ENCODE measurements around the gene DNAH1.

The DNAH1 gene

DNA sequence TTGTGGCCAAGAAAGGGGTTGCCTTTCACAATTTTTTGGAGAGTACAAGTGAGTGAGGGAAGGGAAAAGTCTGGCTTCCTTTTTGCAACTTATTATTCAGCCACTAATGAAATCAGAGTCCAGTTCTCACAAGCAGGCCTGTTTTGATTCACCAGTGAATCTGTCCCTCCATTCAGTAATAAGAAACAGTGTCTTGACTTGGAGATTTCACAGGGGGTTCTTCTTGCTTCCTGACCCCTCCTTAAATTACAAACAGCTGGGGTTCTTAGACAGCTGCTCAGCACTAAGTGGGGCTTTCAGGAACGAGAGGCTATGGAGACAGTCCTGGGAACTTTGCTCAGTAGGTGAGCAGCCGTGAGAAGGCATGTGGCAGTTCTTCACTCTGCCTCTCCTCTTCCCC lies 104.3 kb downstream of the DNAH1 start:
- FAIRE-seq (no peak), DNase-seq (ENCODE audit: insufficient read length, low spot score) (no peak)
- no peak for TF ChIP-seq PAX5 (IDR thresholded peaks at IDR 0.05; ENCODE audit: insufficient read depth, low read length, severe bottlenecking)

- DNase-seq (ENCODE audit: insufficient read length, low spot score) (no peak), FAIRE-seq (no peak)
- TF ChIP-seq SPI1 (IDR thresholded peaks at IDR 0.05; ENCODE audit: low read depth, low read length), result no peak
- no peak for TF ChIP-seq POU2F2 (IDR thresholded peaks at IDR 0.05; ENCODE audit: low read depth, low read length)
- TF ChIP-seq POLR2AphosphoS5 (IDR thresholded peaks at IDR 0.05; ENCODE audit: low read depth, low read length), result no peak
- no peak for TF ChIP-seq PAX5 (IDR thresholded peaks at IDR 0.05; ENCODE audit: insufficient read depth, low read length, severe bottlenecking)
- no peak for TF ChIP-seq TAF1 (IDR thresholded peaks at IDR 0.05; ENCODE audit: low read depth, low read length)
- no peak for TF ChIP-seq POLR2A (IDR thresholded peaks at IDR 0.05; ENCODE audit: low read depth, low read length)
Measured at GRCh38 chr3:52422669-52423068, 106.5 kb downstream of the DNAH1 start.

DNA sequence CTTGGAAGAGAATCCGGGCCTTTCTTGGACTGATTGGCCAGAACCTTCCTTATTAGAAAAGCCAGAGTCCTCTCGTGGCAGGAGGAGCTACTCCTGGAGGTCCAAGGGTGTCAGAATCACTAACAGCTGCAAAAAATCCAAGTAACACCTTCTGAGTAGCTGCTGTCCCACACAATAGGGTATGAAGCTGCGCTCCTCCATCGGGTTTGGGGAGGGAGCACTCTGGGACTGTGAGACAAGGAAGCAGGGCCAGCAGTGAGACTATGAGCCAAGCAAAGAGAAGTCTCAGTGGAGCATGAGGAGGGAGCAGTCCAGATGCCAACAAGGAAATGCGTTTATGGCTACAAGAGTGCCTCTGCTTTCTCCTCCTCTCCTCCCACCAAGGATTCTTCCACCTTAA lies 107.1 kb downstream of the DNAH1 start:
- TF ChIP-seq SPI1 (IDR thresholded peaks at IDR 0.05; ENCODE audit: low read depth, low read length) (no peak), POLR2AphosphoS5 (IDR thresholded peaks at IDR 0.05; ENCODE audit: low read depth, low read length) (no peak), PAX5 (IDR thresholded peaks at IDR 0.05; ENCODE audit: insufficient read depth, low read length, severe bottlenecking) (no peak), TAF1 (IDR thresholded peaks at IDR 0.05; ENCODE audit: low read depth, low read length) (no peak), POU2F2 (IDR thresholded peaks at IDR 0.05; ENCODE audit: low read depth, low read length) (no peak), POLR2A (IDR thresholded peaks at IDR 0.05; ENCODE audit: low read depth, low read length) (no peak)
- no peak for DNase-seq (ENCODE audit: insufficient read length, low spot score)
- no peak for FAIRE-seq

DNA sequence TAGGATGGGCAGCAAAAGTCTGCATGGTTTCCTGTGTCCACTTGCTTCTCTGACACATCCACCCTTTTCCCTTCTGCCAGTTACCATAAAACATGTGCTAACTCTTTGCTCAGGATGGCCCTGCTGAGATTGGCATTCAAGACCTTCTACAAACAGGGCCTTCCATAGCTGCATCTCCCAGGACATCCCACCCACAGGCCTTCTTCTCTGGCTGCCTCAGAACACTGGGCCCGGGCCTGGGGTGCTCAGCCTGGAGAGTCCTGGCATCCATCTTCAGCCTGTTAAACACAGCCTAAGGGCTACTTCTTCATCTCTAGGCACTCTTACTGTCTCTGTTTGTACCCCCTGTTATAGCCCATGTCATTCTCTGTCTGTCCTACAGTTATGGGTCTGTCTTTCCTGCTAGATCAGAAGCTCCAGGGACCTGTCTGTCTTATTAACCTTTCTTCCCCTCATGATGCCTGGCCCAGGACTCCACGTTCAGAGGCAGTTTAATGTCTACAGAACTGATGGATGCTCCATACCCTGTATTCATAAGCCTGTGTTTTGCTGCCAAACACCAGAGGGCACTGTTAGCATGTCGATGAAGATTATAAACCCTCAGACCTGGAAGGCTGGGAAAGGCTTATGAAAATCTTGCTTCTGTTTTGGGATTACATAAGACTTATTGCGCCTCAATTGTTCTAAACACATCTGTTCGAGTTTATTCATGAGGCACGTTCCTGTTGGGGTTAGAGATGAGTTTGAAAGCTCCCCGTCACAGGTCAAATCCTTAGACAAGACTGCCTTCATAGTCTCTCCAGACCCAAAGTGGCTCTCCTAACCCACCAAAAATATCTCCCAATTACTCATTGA lies 112.3 kb downstream of the DNAH1 start:
- TF ChIP-seq POLR2AphosphoS5 (IDR thresholded peaks at IDR 0.05; ENCODE audit: low read depth, low read length), result no peak
- TF ChIP-seq POU2F2 (IDR thresholded peaks at IDR 0.05; ENCODE audit: low read depth, low read length), result no peak
- no peak for TF ChIP-seq PAX5 (IDR thresholded peaks at IDR 0.05; ENCODE audit: insufficient read depth, low read length, severe bottlenecking)
- no peak for TF ChIP-seq SPI1 (IDR thresholded peaks at IDR 0.05; ENCODE audit: low read depth, low read length)
- TF ChIP-seq POLR2A (IDR thresholded peaks at IDR 0.05; ENCODE audit: low read depth, low read length), result no peak
- TF ChIP-seq TAF1 (IDR thresholded peaks at IDR 0.05; ENCODE audit: low read depth, low read length), result no peak
- FAIRE-seq (peak; percentile 96), DNase-seq (ENCODE audit: insufficient read length, low spot score) (no peak)

GRCh38 chr3:52429031-52429430 lies 112.9 kb downstream of the DNAH1 start:
- no peak for TF ChIP-seq POLR2AphosphoS5 (IDR thresholded peaks at IDR 0.05; ENCODE audit: low read depth, low read length)
- no peak for TF ChIP-seq TAF1 (IDR thresholded peaks at IDR 0.05; ENCODE audit: low read depth, low read length)
- TF ChIP-seq POLR2A (IDR thresholded peaks at IDR 0.05; ENCODE audit: low read depth, low read length), result no peak
- no peak for TF ChIP-seq POU2F2 (IDR thresholded peaks at IDR 0.05; ENCODE audit: low read depth, low read length)
- TF ChIP-seq SPI1 (IDR thresholded peaks at IDR 0.05; ENCODE audit: low read depth, low read length), result no peak
- TF ChIP-seq PAX5 (IDR thresholded peaks at IDR 0.05; ENCODE audit: insufficient read depth, low read length, severe bottlenecking), result no peak
- FAIRE-seq (no peak), DNase-seq (ENCODE audit: insufficient read length, low spot score) (no peak)

DNA sequence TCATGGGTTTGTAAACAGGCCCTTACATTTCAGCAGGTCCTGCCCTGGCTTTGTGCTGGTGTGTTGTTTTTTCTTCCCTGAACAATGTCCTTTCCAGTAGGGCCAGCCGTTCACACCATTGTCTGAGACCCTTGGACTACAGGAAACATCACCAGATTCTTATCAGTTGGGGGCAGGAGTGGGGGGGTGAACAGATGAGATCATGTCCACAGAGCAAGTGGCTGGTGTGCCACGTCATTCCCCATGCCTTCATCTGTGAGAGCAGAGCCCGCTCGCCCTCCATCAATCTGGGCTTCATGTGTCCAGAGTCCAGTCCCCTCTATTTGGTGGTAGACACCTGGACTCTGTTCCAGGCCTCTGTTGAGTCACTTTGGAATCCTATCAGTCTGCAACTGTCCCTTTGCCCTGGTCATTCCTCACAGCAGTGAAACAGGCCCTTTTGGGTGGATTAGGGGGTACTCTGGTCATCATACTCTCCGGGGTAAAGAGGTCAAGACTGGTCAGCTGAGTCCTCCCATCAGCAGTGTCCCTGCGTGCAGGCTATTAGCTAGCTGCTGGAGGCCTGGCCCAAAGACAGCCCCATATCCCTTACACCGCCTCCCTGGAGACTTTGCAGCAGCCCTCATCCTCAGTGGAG lies 113.8 kb downstream of the DNAH1 start:
- no peak for FAIRE-seq
- DNase-seq (ENCODE audit: insufficient read length, low spot score), result no peak

DNA sequence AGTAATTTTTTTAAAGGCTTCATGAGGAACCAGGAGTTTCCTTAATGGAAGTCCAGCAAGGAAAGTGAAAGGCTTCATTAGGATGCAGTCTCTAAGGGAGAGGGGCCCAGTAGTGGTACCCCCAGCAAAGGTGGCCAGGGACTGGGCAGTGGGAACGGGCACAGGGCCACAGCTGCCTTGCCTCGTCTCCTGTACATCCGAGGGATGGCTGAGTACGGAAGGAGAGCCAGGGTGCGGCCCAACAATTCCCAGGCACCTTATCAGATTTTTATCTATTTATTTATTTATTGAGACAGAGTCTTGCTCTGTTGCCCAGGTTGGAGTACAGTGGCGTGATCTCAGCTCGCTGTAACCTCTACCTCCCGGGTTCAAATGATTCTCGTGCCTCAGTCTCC lies 114.3 kb downstream of the DNAH1 start:
- DNase-seq (ENCODE audit: insufficient read length, low spot score) (no peak), FAIRE-seq (no peak)
- TF ChIP-seq POU2F2 (IDR thresholded peaks at IDR 0.05; ENCODE audit: low read depth, low read length) (no peak), POLR2AphosphoS5 (IDR thresholded peaks at IDR 0.05; ENCODE audit: low read depth, low read length) (no peak), PAX5 (IDR thresholded peaks at IDR 0.05; ENCODE audit: insufficient read depth, low read length, severe bottlenecking) (no peak), TAF1 (IDR thresholded peaks at IDR 0.05; ENCODE audit: low read depth, low read length) (no peak), SPI1 (IDR thresholded peaks at IDR 0.05; ENCODE audit: low read depth, low read length) (no peak), POLR2A (IDR thresholded peaks at IDR 0.05; ENCODE audit: low read depth, low read length) (no peak)

More for the DNA sequence above, 113.8 kb downstream of the DNAH1 start:
- TF ChIP-seq SPI1 (IDR thresholded peaks at IDR 0.05; ENCODE audit: low read depth, low read length), result no peak
- TF ChIP-seq TAF1 (IDR thresholded peaks at IDR 0.05; ENCODE audit: low read depth, low read length), result no peak
- TF ChIP-seq POLR2AphosphoS5 (IDR thresholded peaks at IDR 0.05; ENCODE audit: low read depth, low read length), result no peak
- TF ChIP-seq POLR2A (IDR thresholded peaks at IDR 0.05; ENCODE audit: low read depth, low read length), result no peak
- TF ChIP-seq PAX5 (IDR thresholded peaks at IDR 0.05; ENCODE audit: insufficient read depth, low read length, severe bottlenecking), result no peak

DNA sequence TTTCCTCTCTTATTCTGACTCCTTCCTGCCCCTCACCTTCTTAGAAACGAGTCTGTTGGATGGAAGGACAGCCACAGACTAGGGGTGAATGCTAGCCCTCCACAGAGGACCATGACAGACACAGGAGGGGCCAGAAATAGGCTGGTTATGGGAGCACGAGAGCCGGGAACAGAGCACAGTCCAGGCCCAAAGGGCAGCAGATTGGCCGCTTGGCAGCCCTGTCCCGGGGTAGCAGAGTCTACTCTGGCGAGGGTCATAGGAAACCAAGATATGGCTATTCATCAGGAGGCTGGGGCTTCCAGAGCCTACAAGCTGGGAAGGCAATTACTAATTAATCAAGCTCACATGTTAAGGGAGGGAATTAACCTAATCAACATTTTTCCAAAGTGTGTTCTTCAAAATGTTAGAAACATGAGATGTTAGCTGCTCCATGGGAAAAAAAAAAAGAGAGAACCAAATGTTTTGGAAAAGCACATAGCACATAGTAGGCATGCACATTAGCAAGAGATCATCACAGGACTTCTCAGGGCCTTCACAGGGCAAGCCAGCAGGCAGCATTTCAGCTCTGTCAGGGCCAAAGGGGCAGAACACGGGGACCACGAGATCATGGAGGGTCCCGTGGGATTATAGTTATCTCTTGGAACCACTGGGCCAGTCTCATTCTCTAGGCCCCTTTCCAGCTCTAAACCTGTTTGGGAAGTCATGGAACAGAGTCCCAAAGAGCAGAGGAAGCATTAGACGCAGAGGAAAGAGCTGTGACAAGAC lies 115.5 kb downstream of the DNAH1 start:
- TF ChIP-seq POLR2AphosphoS5 (IDR thresholded peaks at IDR 0.05; ENCODE audit: low read depth, low read length), result no peak
- TF ChIP-seq PAX5 (IDR thresholded peaks at IDR 0.05; ENCODE audit: insufficient read depth, low read length, severe bottlenecking), result no peak
- no peak for TF ChIP-seq SPI1 (IDR thresholded peaks at IDR 0.05; ENCODE audit: low read depth, low read length)
- no peak for TF ChIP-seq POU2F2 (IDR thresholded peaks at IDR 0.05; ENCODE audit: low read depth, low read length)
- no peak for TF ChIP-seq POLR2A (IDR thresholded peaks at IDR 0.05; ENCODE audit: low read depth, low read length)
- no peak for TF ChIP-seq TAF1 (IDR thresholded peaks at IDR 0.05; ENCODE audit: low read depth, low read length)
- DNase-seq (ENCODE audit: insufficient read length, low spot score) (no peak), FAIRE-seq (no peak)

- DNase-seq (ENCODE audit: insufficient read length, low spot score) (no peak), FAIRE-seq (no peak)
- TF ChIP-seq POLR2A (IDR thresholded peaks at IDR 0.05; ENCODE audit: low read depth, low read length) (no peak), POLR2AphosphoS5 (IDR thresholded peaks at IDR 0.05; ENCODE audit: low read depth, low read length) (no peak), TAF1 (IDR thresholded peaks at IDR 0.05; ENCODE audit: low read depth, low read length) (no peak), PAX5 (IDR thresholded peaks at IDR 0.05; ENCODE audit: insufficient read depth, low read length, severe bottlenecking) (no peak), SPI1 (IDR thresholded peaks at IDR 0.05; ENCODE audit: low read depth, low read length) (no peak), POU2F2 (IDR thresholded peaks at IDR 0.05; ENCODE audit: low read depth, low read length) (no peak)
Measured at GRCh38 chr3:52432225-52432624, 116.1 kb downstream of the DNAH1 start.
